G401.6 (cell line): Measurements from ENCODE around the gene APBA3.

Experiments
- FAIRE-seq: peaks from 2 replicates; lab custom pipeline; 2012; peaks lifted over from hg19 to GRCh38; lab: Jason Lieb, UNC

Gene APBA3

DNA sequence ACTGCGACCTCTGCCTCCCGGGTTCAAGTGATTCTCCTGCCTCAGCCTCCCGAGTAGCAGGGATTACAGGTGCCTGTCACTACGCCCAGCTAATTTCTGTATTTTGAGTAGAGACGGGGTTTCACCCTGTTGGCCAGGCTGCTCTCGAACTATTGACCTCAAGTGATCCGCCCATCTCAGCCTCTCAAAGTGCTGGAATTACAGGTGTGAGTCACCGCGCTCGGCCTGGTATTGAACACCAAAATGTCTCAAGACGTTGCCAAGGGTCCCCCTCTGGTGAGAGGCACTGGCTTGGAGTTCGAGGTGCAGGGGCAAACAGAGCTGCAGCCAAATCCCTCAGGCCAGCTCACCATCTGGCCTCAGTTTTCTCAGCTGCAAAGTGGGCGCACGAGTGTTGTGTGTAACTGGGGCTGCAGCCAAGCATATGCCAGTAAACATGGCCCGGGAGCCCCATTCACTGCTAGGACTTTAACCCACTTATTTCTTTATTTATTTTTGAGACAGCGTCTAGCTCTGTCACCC, 45.3 kb downstream of the APBA3 start:
- no peak for FAIRE-seq

DNA sequence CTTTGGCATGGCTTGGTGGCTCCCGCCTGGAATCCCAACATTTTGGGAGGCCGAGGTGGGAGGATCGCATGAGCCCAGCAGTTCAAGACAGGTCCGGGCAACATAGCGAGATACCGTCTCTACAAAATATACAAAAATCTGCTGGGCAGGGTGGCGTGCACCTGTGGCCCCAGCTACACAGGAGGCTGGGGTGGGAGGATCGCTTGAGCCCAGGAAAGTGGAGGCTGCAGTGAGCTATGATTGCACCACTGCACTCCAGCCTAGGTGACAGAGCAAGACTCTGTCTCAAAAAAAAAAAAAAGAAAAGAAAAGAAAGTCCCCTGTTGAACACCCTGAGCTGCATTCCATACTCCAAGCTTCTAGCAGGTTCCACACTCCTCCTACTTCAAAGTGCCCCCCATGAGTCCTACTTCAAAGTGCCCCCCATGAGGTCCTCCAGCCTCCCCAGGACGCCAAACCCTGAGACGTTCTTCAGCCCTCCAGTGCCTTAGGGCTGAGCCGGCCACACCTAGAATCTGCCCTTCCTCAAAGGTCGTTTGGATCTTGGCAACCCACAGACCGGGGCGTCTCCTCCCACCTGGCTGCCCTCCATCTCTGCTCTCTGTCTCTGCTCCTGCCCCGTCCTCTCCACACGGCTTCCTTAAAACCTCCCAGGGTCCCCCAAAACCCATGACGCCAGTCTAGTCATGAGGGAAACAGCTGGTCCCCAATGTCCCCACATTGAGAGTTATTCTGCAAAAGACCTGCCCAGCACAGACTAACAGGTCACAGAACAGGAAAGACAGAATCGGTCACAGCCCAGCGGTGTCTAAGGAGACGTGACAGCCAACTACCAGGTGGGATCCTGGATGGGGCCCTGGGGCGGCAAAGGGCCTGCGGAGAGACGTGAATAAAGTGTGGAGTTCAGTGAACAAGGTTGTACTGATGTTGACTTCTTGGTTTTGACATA, 48.6 kb downstream of the APBA3 start:
- FAIRE-seq: no peak

DNA sequence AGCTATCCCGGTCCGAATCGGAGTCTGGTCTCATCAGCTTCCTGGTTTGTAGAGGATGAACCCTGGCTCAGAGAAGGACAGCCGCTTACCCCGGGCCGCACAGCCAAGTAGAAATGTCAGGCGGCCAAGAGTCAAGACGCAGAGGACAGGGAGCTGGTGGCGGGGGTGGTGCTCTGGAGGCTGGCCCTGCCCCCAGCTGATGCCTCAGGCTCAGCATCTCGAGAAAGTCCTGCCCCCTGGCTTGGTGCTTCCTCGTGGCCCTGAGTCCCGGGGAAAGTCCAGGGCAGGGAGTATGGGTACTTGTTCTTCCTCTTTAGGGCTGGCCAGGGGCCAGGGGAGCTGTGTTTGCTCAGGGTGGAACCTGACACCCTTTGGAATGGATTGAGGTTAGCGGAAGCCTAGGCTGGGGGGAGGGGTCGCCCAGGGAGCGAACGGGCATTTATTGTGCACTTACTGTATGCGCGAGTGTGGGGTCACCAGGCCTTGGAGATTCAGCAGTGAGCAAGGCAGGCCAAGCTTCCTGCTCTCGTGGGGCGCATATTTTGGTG, 51.2 kb downstream of the APBA3 start:
- FAIRE-seq: no peak

- no peak for FAIRE-seq
Observed at GRCh38 chr19:3708207-3708931, 53.1 kb downstream of the APBA3 start, which contains the start of gene TJP3. TJP3 (plus strand) TSS chr19:3708384; CDS start chr19:3728433, 20,049 bp downstream.

- no peak for FAIRE-seq
Observed at GRCh38 chr19:3707868-3708206, 53.7 kb downstream of the APBA3 start.

- no peak for FAIRE-seq
Observed at GRCh38 chr19:3701200-3701599, 60.3 kb downstream of the APBA3 start.
